Measurements from ENCODE around the gene GPC1. TPM values are rescaled to one million over a fixed set of nuclear protein-coding genes. Genes with fewer than 3 reads are reported as not detected.

Gene GPC1
- total RNA-seq, 1 donor from 2014 or later: 101 TPM

- no peak for ATAC-seq
These were observed 3.0 kb upstream of the GPC1 start for GRCh38 chr2:240432430-240432819.

GRCh38 chr2:240432820-240433801 lies 2.4 kb upstream of the GPC1 start:
- ATAC-seq: peak; percentile 1

- ATAC-seq: peak; percentile 81
These were observed 1.3 kb upstream of the GPC1 start for GRCh38 chr2:240433973-240434727.

- ATAC-seq: peak; percentile 74
These were observed 571 bp upstream of the GPC1 start for GRCh38 chr2:240434728-240435456.

- ATAC-seq: no peak
These were observed 652 bp downstream of the GPC1 start for GRCh38 chr2:240435948-240436682.

- no peak for ATAC-seq
These were observed 1.5 kb downstream of the GPC1 start for GRCh38 chr2:240436683-240437550.

GRCh38 chr2:240437551-240437860 lies 2.0 kb downstream of the GPC1 start:
- ATAC-seq: no peak

- ATAC-seq: peak; percentile 13
These were observed 2.7 kb downstream of the GPC1 start for GRCh38 chr2:240437861-240438809.

GRCh38 chr2:240438810-240439697 lies 3.6 kb downstream of the GPC1 start:
- no peak for ATAC-seq

GRCh38 chr2:240439698-240440151 lies 4.3 kb downstream of the GPC1 start:
- ATAC-seq: no peak

- no peak for ATAC-seq
These were observed 4.8 kb downstream of the GPC1 start for GRCh38 chr2:240440251-240440650.

- no peak for ATAC-seq
These were observed 5.3 kb downstream of the GPC1 start for GRCh38 chr2:240440704-240441320.

- ATAC-seq: peak; percentile 69
These were observed 6.0 kb downstream of the GPC1 start for GRCh38 chr2:240441326-240441992.

GRCh38 chr2:240441993-240442411 lies 6.5 kb downstream of the GPC1 start:
- ATAC-seq: peak; percentile 51

GRCh38 chr2:240442891-240443715 lies 7.6 kb downstream of the GPC1 start:
- no peak for ATAC-seq

GRCh38 chr2:240443891-240444301 lies 8.4 kb downstream of the GPC1 start:
- no peak for ATAC-seq

- ATAC-seq: no peak
These were observed 9.0 kb downstream of the GPC1 start for GRCh38 chr2:240444464-240444863.

Measured in esophagus mucosa (tissue), 1 donor.